Kasumi-1 (cell line): ENCODE data around the gene ZIC1.

Experiments
- DNase-seq, 2 experiments: peaks; one replicate each; lab custom pipeline; 2025; lab: John Stamatoyannopoulos, UW

The ZIC1 gene

DNA sequence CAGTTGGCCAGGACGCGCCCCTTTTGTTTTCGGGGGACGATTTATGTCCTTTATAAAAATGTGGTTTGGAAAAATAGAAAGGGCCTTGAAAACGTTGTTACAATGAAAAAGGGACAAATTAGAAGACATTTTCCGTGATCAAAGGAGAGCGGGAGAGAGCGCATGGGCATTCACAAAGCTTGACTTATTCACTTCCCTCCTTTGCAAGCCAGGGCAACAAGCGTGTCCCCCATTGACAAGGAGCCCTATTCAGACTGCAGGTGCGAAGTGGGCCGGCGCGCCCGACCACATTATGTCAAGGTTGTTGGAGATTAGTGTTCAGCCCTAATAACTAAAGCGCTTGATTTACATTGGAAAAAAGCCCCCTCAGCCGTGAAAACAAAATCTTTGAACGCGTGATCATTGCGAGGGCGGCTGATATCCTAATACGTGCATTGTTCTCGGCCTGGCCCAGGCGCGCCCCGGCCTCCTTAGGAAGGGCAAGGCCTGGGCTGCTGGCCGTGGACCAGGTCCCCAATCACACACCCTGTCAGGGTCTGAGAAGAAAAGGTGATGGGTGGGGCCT is 28.7 kb upstream of the ZIC1 start:
- no peak for DNase-seq

DNA sequence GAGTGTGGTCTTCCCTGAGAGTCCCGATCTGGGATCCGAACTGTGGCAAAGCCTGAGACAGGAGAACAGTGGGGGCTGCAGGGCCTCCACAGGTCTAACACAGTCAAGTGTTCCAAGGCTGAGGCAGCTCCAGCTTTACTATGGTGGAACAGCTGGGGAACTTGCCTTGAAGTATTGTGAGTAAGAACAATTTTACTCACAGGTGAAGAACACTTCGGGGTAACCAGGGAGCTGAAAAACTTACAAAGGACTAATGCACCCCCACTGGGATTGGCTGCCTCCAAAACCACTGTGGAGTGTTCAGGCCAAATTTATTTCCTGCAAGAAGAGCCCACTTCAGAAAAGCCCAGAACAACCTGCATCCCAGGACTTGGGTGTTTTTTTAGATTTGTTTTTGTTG is 28.2 kb upstream of the ZIC1 start:
- no peak for DNase-seq

GRCh38 chr3:147381596-147381995 is 27.6 kb upstream of the ZIC1 start:
- DNase-seq, result no peak

DNA sequence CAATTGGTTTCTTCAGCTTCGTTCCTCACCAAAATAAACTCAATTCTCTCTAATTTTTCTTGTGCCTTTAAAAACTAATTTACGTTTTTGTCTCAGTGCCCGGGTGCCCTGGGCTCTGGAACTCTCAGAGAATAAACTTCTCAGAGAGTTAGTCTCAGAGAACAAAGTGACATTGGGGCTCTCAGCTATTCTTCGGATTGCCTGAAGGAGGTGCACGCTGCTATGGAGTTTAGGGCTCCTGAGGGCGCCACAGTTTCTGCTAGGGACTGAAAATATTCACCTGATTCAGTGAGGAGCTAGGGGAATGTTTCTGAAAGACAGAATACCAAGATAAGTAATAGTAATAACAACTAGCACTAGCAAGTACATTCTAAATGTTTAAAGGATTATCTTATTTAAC is 25.5 kb upstream of the ZIC1 start:
- no peak for DNase-seq

- DNase-seq, result no peak
Measured at GRCh38 chr3:147384210-147385058, 24.7 kb upstream of the ZIC1 start.

DNA sequence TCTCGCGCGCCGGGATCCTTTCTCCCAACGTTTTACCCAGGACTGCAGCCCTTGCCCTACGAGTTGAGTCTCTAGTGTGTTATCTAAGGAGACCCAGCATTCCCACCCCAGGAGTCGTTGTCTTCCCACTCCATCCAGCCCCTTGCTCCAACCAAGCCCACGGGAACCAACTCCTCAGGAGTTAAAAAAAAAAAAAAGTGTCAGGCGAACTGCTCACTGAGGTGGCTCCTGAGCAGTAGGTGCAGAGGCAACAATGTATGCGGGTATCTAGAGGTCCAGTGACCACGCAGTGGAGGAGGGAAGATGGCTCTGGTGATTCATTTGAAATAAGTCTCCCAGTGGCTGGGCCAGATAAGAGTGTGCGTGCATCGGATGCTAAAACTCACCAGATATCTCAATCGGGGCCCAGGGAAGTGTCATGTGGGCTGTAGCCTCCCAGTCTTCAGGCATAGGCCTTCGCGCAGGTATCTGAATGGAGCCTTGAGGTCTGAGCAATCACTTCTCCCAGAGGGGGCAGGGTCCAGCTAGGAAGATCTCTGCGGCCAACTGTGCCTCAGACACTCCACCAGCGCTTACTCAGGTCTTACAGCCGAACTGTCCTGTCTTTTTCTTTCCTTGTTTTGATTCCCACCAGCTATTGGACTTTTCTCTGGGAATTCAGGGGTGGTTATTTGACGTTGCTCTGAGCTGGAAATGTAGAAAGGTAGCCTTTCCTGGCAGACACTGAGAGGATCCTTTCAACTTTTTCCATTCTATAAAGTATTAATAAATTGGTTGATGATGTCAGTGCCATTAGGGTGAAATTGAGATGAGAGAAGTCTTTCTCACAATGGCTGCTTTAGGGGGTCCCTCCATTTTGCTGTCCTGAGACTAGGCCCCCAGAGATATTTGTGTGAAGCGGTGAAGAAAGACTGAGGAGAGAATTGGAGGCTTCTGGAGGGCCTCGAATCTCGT is 23.8 kb upstream of the ZIC1 start:
- no peak for DNase-seq

DNA sequence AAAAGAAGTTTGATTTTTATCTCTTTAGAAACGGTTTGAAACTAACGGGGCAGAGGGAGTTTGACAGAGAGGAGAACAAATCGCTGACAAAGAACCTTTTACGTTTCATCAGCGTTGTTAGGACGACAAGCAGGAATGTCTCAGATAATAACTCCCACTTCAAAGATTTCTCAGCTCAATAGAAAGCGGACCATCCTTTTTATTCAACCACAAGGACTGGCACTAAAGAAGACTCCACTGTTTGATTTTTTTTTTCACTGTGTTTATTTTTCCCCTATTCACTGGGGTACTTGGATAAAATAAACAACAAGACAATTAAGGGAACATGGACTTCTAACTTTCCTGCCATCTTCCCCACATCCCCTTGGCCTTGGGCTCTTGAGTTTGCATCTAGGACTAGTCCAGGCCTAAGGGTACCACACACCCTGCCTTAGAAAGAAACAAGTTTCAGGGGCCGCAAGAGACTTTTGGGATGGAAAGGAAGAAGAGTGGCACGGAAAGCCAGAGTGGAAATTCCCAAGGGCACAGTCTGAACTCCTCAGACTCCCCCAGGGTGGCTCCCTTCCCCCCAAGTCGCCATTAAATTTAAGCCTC is 21.8 kb upstream of the ZIC1 start:
- no peak for DNase-seq

GRCh38 chr3:147387885-147388699 is 21.1 kb upstream of the ZIC1 start:
- DNase-seq, result no peak

- DNase-seq, result no peak
Measured at GRCh38 chr3:147388700-147389580, 20.2 kb upstream of the ZIC1 start.

DNA sequence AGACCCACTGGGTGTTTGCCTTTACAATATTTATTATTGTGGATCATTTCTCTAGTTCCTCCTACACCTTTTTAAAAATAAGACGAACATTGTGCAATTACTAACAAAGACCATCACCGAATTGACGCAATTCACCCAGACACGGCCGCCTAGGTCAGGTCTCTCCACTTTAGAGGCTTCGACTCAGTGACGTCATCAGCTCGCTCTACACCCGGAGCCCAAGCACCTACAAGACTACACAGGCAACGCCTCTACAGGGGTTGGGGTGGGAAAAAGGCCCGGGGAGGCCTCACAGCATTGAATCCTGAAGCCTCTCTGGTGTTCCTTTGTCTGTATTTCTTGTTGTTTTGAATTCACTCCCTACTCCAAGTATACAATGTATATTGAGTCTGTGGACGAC is 19.4 kb upstream of the ZIC1 start:
- no peak for DNase-seq

- DNase-seq, result no peak
Measured at GRCh38 chr3:147390589-147391569, 18.3 kb upstream of the ZIC1 start.

GRCh38 chr3:147391781-147392624 is 17.2 kb upstream of the ZIC1 start:
- DNase-seq, result no peak

- DNase-seq, result no peak
Measured at GRCh38 chr3:147392625-147392946, 16.6 kb upstream of the ZIC1 start.

- no peak for DNase-seq
Measured at GRCh38 chr3:147393261-147393942, 15.8 kb upstream of the ZIC1 start.

- no peak for DNase-seq
Measured at GRCh38 chr3:147393943-147394883, 15.0 kb upstream of the ZIC1 start.

GRCh38 chr3:147394884-147395225 is 14.3 kb upstream of the ZIC1 start:
- no peak for DNase-seq
